NCI-H1092 (cell line): ENCODE measurements around the gene TMEM35B.
"Not testable (repeated sequence)": the region's sequence is repeated elsewhere in the genome, so short reads cannot be mapped to it uniquely, and the experiment has no call there.

Source experiments
- DNase-seq: peaks from one replicate; lab custom pipeline; 2025; lab: John Stamatoyannopoulos, UW

TMEM35B gene

DNA sequence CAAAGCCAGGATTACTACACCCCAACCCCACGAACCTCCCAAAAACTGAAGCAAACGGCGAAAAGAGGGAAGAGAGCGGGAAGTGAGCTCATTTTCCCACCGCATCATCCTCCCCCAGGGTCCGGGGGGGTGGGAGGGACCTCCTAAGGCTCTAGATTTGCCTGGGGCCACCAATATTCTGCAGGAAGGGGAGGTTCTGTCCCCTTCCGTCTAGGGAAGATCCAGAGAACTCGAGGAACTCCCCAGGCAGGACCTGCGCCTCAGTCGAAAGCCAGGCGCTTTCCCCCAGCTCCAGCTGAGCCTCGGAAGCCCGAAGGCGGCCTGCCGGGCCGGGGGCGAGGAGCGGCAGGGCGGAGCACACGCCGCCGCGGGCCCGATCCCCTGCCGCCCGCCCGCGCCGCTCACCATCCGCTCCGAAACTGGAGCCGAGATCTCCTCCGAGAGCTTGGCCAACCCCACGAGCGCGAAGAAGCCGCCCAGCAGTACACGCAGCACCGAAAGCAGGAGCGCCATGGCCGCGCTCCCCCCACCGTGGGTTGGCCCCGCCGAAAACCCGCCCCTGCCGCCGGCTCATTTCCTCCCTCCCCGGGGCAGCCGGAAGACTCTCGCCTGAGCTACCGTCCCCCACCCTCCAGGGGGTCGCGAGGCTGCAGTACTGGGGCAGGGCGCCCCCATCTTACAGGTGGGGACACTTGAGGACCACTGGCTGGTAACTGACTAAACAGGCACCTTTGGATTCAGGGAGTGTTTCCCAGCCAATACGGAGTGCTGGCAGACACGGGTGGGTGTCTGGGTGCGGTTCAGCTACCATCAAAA lies at the start of gene TMEM35B:
TSS of gene TMEM35B (minus strand) at position 555 of the 816 bp plus-strand sequence. CDS start at position 513, 42 bp downstream.
- DNase-seq = peak; percentile 67

DNA sequence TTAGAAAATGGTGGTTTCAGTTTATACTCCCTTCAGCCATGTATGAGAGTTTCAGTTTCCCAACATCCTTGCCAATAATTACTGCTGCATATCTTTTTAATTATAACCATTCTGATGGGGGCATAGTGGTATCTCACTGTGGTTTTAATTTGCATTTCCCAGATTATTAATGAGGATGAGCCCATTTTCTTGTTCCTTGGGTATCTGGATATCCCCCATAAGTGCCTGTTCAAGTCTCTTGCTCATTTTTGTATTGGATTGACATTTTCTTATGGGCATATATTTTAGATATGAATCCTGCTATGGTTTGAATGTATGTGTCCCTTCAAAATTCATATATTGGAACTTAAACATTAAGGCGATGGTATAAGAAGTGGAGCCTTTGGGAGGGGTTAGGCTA lies 48.2 kb upstream of the TMEM35B start:
- no peak for DNase-seq

GRCh38 chr1:35032384-35032739 lies 47.2 kb upstream of the TMEM35B start:
- DNase-seq = no peak

DNA sequence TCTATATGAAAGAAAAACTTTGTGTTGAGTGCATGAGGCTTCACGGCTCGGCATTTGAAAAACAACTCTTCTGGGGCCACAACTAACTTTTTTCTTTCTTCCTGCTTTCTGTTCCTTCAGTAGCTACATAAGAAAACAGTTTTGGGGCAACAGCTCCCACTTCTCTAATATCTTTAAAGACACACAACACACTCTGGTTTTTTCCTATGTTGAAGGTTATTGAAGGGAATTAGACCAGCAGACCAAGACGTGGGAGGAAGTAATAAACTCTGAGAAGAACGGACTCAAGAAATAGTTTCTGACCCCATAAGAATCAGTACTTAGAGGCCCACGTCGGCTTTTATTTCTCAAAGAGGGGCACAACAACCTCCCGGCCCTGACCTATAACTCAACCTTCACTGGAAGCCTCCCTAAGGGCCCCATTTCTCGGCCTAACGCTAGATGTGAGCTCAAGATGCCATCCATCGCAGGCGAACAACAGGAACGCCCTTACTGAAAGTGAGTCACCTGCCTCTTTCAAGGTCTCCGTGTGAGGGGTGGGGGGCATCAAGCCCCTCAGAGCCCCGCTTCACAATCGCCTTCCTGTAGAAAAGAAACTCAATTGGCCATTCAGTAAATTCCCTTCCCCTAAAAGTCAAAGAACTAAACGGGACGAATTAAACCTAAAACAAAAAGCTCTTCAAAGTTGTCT lies 45.8 kb upstream of the TMEM35B start:
- DNase-seq = no peak

DNA sequence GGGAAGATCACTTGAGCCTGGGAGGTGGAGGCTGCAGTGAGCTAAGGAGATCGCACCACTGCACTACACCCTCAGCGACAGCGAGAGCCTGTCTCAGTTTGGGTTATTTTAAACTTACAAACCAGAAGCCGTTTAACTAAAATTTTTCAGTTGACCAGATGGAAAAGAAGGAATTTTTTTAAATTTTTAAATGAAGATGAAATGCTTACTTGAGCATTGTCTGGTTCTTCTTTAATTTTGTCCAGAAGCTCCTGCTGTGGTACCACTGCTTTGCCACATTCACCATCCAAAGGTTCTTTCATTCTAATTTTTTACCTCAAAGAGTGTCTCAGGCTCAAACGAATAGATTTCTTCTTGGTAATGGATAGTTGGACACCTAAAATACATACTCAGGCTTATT lies 45.2 kb upstream of the TMEM35B start:
- DNase-seq = no peak

DNA sequence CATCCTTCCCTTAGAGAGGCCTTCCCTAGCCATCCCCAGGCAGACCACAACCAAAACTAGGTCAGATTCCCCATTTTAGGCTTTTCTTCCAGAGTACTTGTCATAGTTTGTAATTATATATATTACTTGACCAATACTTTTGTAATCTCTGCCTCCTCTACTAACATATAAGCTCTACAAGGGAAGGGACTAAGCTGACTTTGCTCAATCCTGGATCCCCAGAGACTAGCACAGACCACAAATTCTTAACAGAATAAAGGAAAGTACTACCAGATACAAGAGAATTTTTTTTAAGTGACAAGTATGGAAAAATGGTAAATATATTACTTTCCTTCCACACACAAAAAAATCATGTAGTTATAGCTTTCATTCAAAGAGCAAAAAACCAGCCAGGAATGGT lies 44.6 kb upstream of the TMEM35B start:
- DNase-seq = no peak

DNA sequence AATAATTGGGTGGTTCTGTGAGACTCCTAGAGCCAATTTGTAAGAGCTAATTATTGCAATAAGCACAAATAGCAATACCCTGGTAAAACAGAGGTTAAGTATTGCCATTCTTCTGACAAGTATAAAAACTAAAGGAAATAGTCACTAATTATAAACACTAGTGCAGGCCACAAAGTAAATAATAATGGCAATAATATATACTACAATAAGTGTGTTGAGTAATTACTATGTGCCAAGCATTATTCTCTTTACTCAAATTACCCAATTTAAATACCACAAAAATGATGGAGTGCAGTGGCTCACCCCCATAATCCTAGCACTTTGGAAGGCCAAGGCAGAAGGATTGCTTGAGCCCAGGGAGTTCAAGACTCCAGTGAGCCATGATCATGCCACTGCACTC lies 31.3 kb upstream of the TMEM35B start:
- no peak for DNase-seq

DNA sequence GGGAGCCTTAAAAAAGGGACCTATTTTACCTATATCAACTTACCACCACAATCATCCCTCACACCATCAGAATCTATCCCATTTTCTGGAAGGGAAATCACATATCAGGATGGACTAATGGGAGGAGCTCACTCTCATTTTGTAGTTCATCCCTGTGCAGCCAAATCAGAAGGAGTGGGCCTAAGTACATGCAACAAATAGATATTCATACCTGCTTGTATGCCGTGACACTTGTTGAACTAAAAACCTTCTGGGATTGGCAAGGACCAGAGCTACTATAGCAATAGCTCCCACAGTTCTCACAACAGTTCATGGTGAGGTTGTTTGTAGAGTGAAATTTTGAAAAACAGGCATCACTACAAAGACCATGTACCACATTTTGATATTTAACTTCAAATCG lies 29.3 kb upstream of the TMEM35B start:
- DNase-seq = no peak

DNA sequence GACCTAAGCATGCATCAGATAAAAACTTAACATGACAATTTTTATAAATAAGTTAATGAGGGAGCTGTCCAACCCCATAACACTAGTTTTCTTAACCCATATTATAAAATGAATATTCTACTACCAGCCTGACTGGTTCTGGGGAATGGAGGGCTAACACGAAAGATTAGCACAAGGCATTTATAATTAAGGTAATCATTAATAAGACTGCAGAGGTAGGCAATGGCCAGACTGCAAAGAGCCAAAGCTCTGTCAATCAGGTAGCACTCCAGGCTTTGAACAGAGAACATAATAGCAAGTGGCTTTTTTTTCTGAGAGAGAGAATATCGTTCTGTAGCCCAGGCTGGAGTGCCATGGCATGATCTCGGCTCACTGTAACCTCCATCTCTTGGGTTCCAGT lies 20.6 kb upstream of the TMEM35B start:
- no peak for DNase-seq

- DNase-seq = no peak
Measured at GRCh38 chr1:35001743-35002142, 16.6 kb upstream of the TMEM35B start.

DNA sequence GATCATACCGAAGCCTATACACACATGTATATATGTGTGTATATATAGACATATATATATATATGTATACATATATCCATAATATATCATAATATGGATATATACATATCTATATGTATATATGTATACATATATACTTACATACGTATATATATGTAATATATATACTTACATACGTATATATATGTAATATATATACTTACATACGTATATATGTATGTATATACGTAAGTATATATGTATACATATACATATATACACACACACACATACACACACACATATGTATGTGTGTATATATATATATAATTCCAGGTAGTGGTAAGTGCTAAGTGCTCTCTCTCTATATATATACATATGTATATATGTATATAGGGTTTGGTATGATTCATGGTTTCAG lies 9.7 kb upstream of the TMEM35B start:
- no peak for DNase-seq

GRCh38 chr1:34988581-34988980 lies 3.4 kb upstream of the TMEM35B start:
- no peak for DNase-seq

DNA sequence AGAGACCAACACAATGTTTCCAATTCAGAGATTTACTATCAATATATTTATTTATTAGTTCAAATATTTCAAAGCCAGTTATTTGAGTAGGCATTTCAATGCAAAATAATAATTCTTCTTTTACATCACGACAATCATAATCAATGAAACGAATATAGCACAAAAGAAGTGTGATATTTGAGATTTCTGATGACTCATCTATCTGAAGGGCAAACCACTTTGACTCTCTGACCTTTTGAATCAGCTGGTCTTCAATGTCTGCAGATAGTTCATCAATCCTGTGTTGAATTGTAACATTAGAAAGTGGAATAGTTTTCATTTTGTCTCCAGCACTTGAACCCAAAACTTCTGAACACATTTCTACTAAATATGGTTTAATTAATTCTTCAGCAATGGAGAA lies 3.0 kb upstream of the TMEM35B start:
- DNase-seq = no peak

- DNase-seq = no peak
Measured at GRCh38 chr1:34987018-34987417, 1.9 kb upstream of the TMEM35B start.

DNA sequence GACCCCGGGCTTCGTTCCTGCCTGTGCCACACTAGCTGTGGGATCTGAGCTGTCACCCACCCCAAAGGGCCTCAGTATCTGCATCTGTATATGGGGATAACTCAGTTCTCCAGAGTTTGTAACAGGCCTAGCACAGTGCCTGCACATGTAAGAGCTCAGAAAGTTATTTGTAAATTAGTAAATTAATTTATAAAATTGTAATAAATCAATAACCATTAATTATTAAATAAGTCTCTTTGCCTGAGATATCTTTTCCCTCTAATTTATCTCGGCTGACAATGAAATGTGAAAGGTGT lies 410 bp upstream of the TMEM35B start:
- not testable (repeated sequence) for DNase-seq

DNA sequence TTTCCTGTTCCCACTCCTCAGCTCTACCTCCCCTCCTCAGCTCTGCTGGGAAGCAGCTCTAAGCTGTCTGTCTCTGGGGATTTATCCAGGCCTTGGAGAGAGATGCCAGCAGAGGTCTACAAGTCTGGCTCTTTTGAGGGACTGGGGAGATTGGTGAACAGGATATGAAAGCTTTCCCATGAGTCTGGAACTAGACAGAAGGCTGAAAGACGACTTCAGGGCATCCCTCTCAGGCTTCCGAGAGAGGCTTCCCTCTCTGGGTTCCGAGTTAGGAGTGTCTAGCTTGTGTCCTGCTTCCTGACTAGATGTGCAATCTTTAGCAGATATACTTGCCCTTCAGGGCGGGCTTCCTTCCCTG lies 733 bp downstream of the TMEM35B start:
- DNase-seq = no peak

DNA sequence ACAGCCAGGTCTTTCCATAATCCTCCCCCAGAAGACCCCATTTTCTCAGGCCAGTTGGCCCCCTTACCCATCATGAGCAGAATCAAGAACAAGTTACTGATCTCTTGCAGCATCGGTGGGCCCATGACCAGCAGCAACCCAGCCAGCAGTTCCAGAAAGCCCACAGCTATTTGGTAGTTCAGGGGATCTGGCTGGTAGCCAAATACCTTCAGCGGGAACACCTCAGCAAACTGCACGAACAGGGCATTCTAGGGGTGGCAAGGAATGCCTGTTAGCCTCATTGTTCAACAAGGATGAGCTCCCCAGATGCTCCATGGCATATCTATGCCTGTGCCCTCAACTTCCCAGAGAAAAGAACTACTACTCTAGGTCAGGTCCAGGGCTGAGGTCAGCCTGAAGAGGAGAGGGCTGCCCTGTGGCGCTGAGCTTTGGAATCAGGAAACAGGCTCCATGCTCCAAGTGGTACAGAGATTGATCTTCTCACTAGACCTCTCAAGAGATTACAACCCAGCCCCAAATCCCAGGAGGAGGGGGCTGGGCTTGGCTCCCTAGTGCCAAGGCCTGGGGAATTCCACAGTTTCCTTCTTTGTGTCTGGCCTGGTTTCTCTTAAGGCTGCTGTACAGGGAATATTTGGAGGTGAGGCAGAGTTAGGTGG lies 1.3 kb downstream of the TMEM35B start:
- no peak for DNase-seq

DNA sequence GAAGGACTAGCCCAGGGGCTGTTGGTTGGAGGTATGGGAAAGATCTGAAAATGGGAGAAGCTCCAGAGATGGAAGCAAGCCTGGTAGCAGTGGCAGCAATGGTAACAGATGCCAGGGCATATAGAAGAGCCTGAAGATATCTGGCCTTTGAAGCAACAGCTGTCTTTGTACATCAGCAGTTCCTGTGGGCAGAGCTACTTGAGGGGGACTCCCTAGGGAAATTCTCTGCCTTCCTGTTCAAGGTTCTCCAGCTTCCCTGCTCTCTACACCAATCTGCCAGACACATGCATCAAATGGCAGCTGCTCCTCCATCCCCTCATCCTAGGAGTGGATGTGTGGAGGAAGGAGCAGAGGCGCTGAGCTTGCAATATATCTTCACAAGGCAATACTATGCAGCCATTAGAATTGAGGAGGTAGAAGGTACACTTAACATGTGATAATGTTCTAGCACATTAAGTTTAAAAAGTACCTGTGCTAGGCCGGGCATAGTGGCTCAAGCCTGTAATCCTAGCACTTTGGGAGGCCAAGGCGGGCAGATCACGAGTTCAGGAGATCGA lies 2.2 kb downstream of the TMEM35B start:
- DNase-seq = no peak

DNA sequence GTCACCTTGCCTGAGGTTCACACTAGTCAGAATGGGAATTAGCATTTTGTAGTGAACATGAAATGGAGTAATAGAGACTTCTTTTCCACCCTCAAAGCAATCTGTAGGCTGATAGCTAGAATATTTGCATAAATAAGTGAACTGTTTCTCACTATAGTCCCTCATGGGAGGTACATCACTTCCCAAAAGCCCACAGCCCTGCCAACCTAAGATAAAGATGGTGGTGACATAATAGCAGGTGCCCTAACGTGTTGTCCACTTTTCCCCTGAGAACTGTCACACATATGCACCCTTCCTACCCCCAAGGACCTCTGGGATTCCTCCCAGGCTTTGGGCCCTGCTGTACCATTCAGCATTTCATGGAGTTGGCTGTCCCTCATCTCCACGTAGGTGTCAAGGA lies 4.4 kb downstream of the TMEM35B start:
- DNase-seq = no peak

DNA sequence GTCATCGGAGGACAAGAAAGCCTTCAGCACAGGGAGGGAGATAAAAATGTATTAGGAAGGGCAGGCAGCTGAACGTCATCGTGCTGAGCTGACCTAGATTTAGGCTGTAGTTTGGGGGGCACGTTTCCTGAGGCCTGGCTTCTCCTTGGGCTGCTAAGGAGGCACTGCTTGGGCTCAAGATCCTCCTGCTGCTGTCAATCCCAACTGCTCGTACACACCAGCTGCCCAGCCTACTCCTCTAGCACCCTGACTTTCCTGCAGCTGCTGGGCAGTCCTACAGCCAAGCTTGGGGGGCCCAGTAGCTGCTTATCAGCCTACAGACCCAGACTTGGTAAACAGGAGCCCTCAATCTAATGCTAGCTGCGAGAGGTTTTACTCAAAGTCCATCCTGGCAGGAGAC lies 6.2 kb downstream of the TMEM35B start:
- no peak for DNase-seq

- no peak for DNase-seq
Measured at GRCh38 chr1:34977858-34978257, 7.3 kb downstream of the TMEM35B start.

GRCh38 chr1:34977210-34977471 lies 8.0 kb downstream of the TMEM35B start:
- no peak for DNase-seq

DNA sequence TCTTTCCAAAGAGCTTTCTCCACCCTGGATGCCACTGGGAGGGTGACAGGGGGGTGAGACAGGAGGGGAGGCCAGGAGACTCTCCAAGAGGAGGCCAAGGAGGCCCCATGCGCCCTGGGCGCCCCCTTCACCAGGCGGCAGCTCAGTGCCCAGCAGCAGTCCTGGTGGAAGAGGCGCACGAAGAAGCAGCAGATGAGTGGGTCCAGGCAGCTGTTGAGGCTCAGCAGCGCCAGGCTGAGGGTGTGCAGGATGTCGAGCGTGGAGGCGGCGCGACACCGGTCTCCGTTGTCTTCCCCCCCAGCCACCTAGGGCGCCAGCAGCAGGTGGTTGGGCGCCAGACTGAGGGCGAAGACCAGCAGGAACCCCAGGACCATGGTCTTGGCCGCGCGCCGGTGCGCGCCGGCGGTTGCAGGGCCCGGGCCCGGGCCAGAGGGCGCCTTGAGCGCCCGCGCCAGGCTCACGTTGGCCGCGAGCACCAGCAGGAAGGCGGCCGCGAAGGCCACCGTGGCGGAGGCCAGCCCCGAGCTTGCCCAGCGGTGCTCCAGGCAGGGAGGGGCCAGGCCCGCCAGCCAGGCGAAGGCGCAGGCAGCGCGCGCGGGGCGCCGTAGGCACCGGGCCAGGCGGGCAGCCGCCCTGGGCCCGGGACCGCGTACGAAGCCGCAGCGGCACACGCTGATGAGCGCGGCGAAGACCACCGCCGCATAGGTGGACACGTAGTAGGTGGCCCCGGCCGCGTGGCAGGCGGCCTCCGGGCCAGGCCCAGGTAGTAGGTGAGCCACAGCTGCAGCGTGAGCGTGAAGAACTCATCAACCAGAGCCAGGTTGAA lies 8.6 kb downstream of the TMEM35B start:
- no peak for DNase-seq
